Mesothelial cell of epicardium (in vitro differentiated cells): ENCODE results near the gene SYTL4. TPM values are rescaled to one million over a fixed set of nuclear protein-coding genes. Genes with fewer than 3 reads are reported as not detected.

Experiments
- DNase-seq, 2 experiments: peaks; one replicate each; pipeline ENCODE4 v3.0.0; 2021; ENCODE audit warnings: low spot score in 2 of 2; ENCODE audit not compliant: unreplicated experiment in 2 of 2
- H3K27ac Mint-ChIP-seq: 2 replicates; pipeline ENCODE4 v1.8.0; 2021; ENCODE audit warnings: mixed read lengths
- H3K27me3 Mint-ChIP-seq: 2 replicates; pipeline ENCODE4 v1.8.0; 2021; ENCODE audit warnings: low read depth, mixed read lengths
- H3K36me3 Mint-ChIP-seq: 2 replicates; pipeline ENCODE4 v1.8.0; 2021; ENCODE audit warnings: mixed read lengths
- H3K4me1 Mint-ChIP-seq: 2 replicates; pipeline ENCODE4 v1.8.0; 2021; ENCODE audit warnings: mixed read lengths
- H3K4me3 Mint-ChIP-seq: 2 replicates; pipeline ENCODE4 v1.8.0; 2021; ENCODE audit warnings: mild to moderate bottlenecking, moderate library complexity, mixed read lengths
- H3K9me3 Mint-ChIP-seq: 2 replicates; pipeline ENCODE4 v1.8.0; 2021; ENCODE audit warnings: mixed read lengths
- total RNA-seq: library from RNA; stranded (reverse); gene quantifications from 3 replicates; pipeline ENCODE4 v1.2.1, GENCODE V29; 2021
- TF ChIP-seq, protein P1 (sequence below): fragments of 200-600 bp; sonication (generic); IDR thresholded peaks from one replicate; pipeline ENCODE4 v1.5.0; 2021; ENCODE audit warnings: antibody characterized with exemption; ENCODE audit not compliant: unreplicated experiment

SYTL4 gene
- total RNA-seq, 1 donor from 2014 or later = 1.2 TPM

- no peak overlapping the region for H3K27ac Mint-ChIP-seq
- peaks cover 25% of the 10 kb centered on the region for H3K9me3 Mint-ChIP-seq
Observed at GRCh38 chrX:100720301-100720700, 11.6 kb downstream of the SYTL4 start.

GRCh38 chrX:100719139-100719538 is 12.8 kb downstream of the SYTL4 start:
- TF ChIP-seq, protein P1, sequence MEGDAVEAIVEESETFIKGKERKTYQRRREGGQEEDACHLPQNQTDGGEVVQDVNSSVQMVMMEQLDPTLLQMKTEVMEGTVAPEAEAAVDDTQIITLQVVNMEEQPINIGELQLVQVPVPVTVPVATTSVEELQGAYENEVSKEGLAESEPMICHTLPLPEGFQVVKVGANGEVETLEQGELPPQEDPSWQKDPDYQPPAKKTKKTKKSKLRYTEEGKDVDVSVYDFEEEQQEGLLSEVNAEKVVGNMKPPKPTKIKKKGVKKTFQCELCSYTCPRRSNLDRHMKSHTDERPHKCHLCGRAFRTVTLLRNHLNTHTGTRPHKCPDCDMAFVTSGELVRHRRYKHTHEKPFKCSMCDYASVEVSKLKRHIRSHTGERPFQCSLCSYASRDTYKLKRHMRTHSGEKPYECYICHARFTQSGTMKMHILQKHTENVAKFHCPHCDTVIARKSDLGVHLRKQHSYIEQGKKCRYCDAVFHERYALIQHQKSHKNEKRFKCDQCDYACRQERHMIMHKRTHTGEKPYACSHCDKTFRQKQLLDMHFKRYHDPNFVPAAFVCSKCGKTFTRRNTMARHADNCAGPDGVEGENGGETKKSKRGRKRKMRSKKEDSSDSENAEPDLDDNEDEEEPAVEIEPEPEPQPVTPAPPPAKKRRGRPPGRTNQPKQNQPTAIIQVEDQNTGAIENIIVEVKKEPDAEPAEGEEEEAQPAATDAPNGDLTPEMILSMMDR = no peak
- no peaks in the 10 kb centered on the region for H3K27me3 Mint-ChIP-seq
- H3K4me1 Mint-ChIP-seq = no peaks in the 10 kb centered on the region
- H3K36me3 Mint-ChIP-seq = peaks cover 2% of the 10 kb centered on the region
- H3K27ac Mint-ChIP-seq = no peak overlapping the region
- no peak for DNase-seq
- peaks cover 20% of the 10 kb centered on the region for H3K9me3 Mint-ChIP-seq
- no peak overlapping the region for H3K4me3 Mint-ChIP-seq

More at GRCh38 chrX:100720301-100720700, 11.6 kb downstream of the SYTL4 start:
- Mint-ChIP-seq H3K27me3 (no peaks in the 10 kb centered on the region), H3K4me3 (no peak overlapping the region), H3K36me3 (peaks cover 2% of the 10 kb centered on the region), H3K4me1 (no peaks in the 10 kb centered on the region)
- no peak for DNase-seq
- TF ChIP-seq, protein P1 = no peak

GRCh38 chrX:100717363-100717762 is 14.6 kb downstream of the SYTL4 start:
- no peaks in the 10 kb centered on the region for H3K27me3 Mint-ChIP-seq
- DNase-seq = no peak
- no peaks in the 10 kb centered on the region for H3K36me3 Mint-ChIP-seq
- peaks cover 16% of the 10 kb centered on the region for H3K9me3 Mint-ChIP-seq
- H3K27ac Mint-ChIP-seq = no peak overlapping the region
- no peak overlapping the region for H3K4me3 Mint-ChIP-seq
- H3K4me1 Mint-ChIP-seq = no peaks in the 10 kb centered on the region
- TF ChIP-seq, protein P1 = no peak

DNA sequence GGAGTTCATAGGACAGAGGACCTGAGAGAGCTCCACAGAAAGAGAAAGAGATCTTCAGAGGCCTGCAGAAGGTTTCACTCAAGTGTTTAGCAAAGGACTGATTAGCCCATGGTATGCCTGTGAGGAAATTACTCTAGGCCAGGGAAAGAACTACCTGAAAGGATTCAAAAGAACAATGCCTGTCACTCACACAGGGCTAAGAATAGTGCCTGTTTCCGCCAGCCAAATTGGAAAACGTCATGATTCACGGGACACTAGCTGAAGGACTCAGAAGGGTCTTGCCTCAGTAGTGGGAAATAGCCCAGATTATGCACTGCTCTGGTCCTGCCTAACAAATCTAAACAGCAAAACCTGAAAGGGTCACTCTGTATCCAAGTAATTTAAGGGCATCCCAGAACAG is 21.1 kb downstream of the SYTL4 start:
- no peak overlapping the region for H3K4me3 Mint-ChIP-seq
- no peaks in the 10 kb centered on the region for H3K4me1 Mint-ChIP-seq
- H3K9me3 Mint-ChIP-seq = peaks cover 30% of the 10 kb centered on the region
- peaks cover 14% of the 10 kb centered on the region for H3K27me3 Mint-ChIP-seq
- H3K36me3 Mint-ChIP-seq = no peaks in the 10 kb centered on the region
- no peak overlapping the region for H3K27ac Mint-ChIP-seq
- no peak for DNase-seq
- TF ChIP-seq, protein P1 = no peak

- H3K27me3 Mint-ChIP-seq = peaks cover 20% of the 10 kb centered on the region
- no peaks in the 10 kb centered on the region for H3K4me1 Mint-ChIP-seq
- H3K4me3 Mint-ChIP-seq = no peak overlapping the region
- DNase-seq = no peak
- no peak overlapping the region for H3K27ac Mint-ChIP-seq
- H3K36me3 Mint-ChIP-seq = no peaks in the 10 kb centered on the region
- H3K9me3 Mint-ChIP-seq = peaks cover 32% of the 10 kb centered on the region
- TF ChIP-seq, protein P1 = no peak
Observed at GRCh38 chrX:100704581-100705203, 27.2 kb downstream of the SYTL4 start.

- no peak overlapping the region for H3K27ac Mint-ChIP-seq
- H3K36me3 Mint-ChIP-seq = no peaks in the 10 kb centered on the region
- peaks cover 6% of the 10 kb centered on the region for H3K27me3 Mint-ChIP-seq
- no peaks in the 10 kb centered on the region for H3K4me1 Mint-ChIP-seq
- H3K4me3 Mint-ChIP-seq = no peak overlapping the region
- DNase-seq = no peak
- TF ChIP-seq, protein P1 = no peak
- peaks cover 27% of the 10 kb centered on the region for H3K9me3 Mint-ChIP-seq
Observed at GRCh38 chrX:100700809-100701208, 31.1 kb downstream of the SYTL4 start.
